NCI-H187 treated with DMSO at 0.1 percent for 48 hours (cell line): Measurements from ENCODE around the gene ACAD8.
A peak's percentile ranks its signal among the peaks of the same experiment; 100 is the strongest.
"Not testable (repeated sequence)": the region's sequence is repeated elsewhere in the genome, so short reads cannot be mapped to it uniquely, and the experiment has no call there.

Experiments
- DNase-seq: peaks from one replicate; lab custom pipeline; 2025; lab: John Stamatoyannopoulos, UW

The ACAD8 gene

GRCh38 chr11:134267461-134267860 lies 14.1 kb downstream of the ACAD8 start:
- no peak for DNase-seq

GRCh38 chr11:134267966-134268365 lies 14.6 kb downstream of the ACAD8 start:
- no peak for DNase-seq

- no peak for DNase-seq
Measured at GRCh38 chr11:134270250-134270714, 16.9 kb downstream of the ACAD8 start.

DNA sequence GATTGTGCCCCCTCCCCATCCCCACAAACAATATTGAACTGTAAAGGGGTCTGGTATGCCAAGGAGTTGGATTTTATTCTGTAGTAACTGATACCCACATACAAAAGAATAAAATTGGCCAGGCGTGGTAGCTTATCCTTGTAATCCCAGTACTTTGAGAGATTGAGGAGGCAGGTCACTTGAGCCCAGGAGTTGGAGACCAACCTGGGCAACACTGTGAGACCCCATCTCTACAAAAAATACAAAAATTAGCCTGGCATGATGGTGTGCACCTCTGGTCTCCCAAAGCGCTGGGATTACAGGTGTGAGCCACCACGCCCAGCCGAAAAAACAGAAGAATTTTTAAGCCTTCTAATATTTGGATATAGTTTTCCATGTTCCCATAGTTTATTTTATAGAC lies 18.6 kb downstream of the ACAD8 start:
- no peak for DNase-seq

- DNase-seq = peak; percentile 71
Measured at GRCh38 chr11:134272381-134273316, 19.3 kb downstream of the ACAD8 start.

GRCh38 chr11:134273317-134273712 lies 19.9 kb downstream of the ACAD8 start:
- no peak for DNase-seq

GRCh38 chr11:134275188-134275533 lies 21.8 kb downstream of the ACAD8 start:
- DNase-seq = no peak

DNA sequence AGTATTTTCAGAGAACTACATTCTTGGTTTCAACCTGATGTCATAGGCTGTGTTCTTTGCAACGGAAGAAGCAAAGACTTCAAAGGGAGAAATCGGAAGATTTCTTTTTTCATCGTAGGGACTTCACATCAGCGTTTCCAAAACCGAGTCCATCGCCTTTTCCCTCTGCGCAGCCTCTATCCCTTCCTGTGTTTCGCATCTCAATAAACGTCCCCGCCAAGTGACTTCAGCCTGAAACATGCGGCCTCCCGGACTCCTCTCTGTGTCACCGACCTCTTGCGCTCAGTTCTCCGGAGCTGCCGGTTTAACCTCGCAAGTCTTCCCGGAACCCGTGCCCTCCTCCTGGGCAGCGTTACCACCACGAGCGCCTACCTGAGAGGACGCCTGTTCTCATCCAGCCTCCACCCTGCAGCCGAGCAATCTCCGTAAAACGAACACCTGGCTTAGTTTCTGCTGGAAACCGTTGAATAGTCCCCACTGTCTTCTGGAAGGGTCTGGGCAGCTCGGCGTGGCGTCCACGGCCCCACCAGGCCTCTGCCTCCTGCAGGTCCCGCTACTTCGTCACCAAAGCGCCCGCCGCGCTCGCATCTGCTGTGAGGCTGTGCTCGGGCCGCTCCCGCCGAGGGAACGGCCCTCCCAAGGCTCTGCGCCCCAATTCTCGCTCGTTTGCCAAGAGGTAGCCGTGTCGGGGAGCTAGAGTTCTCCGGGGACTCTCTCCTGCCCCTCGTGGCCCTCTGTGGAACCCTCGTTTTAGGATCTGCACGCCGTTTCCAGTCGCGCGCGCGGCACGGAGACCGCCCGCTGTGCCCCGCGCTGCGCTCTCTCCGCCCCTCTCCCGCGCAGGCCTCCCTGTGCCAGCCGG lies 22.4 kb downstream of the ACAD8 start, which contains the start of gene GLB1L3:
Gene GLB1L3, plus strand, starts transcription at position 846 of the 862 bp plus-strand sequence. CDS start 362 bp downstream, outside the sequence.
- no peak for DNase-seq

DNA sequence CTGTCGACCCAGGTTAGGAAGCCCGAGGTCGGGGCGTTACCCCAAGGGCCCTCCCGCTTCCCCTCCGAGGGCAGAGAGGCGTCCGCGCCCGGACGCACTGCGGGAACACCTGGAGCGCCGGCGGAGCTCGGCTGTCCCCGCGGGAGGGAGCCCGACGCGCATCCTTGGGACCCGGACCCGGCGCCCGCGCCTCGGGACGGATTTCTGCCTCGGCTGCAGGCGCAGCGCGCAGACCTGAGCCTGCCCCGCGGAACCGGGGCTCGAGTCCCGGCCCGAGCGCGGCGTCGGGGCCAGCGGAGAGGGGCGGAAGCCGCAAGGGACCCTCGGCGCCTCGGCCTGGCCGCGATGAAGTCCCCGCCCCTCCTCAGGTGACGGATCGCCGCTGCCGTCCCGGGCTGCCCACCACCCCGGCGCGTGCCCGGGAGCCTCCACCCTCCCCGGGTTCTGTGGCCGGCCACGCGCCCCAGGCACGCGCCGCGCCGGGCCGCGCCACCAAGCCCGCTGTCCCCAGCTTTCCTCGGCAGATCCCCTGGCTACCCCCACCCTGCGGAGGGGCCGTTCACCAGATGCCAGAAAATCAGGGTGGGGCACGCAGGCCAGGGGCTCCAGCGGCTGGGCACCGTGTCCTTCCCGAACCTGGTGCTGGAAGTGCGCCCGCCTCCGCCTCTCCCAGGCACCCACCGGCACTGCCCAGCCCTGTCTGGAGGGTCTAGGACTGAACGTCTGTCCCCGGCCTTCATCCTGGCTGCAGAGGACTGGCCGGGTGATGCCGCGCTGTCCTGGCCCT lies 23.2 kb downstream of the ACAD8 start:
- DNase-seq = no peak

- no peak for DNase-seq
Measured at GRCh38 chr11:134277183-134278001, 24.0 kb downstream of the ACAD8 start.

GRCh38 chr11:134278356-134278755 lies 25.0 kb downstream of the ACAD8 start:
- no peak for DNase-seq

DNA sequence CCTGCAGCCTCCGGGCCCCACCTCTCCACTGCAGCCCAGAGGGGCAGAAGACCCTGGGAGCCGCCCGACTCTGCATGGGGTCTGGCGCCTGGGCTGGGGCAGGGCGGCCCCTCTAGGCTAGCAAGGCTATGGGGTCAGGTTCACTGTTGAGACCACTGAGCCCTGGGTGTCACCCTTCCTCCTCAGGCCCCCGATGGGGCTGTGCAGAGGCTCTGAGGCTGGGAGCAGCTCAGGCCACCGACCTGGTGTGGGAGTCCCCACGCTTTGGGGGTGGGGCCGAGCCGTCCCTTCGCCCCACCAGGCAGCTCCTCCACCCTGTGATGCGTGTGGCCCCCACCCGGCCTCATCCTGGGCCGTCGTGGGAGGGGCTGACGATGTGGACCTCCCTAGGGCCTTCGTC lies 28.3 kb downstream of the ACAD8 start:
- not testable (repeated sequence) for DNase-seq

- no peak for DNase-seq
Measured at GRCh38 chr11:134282121-134283045, 29.0 kb downstream of the ACAD8 start.

DNA sequence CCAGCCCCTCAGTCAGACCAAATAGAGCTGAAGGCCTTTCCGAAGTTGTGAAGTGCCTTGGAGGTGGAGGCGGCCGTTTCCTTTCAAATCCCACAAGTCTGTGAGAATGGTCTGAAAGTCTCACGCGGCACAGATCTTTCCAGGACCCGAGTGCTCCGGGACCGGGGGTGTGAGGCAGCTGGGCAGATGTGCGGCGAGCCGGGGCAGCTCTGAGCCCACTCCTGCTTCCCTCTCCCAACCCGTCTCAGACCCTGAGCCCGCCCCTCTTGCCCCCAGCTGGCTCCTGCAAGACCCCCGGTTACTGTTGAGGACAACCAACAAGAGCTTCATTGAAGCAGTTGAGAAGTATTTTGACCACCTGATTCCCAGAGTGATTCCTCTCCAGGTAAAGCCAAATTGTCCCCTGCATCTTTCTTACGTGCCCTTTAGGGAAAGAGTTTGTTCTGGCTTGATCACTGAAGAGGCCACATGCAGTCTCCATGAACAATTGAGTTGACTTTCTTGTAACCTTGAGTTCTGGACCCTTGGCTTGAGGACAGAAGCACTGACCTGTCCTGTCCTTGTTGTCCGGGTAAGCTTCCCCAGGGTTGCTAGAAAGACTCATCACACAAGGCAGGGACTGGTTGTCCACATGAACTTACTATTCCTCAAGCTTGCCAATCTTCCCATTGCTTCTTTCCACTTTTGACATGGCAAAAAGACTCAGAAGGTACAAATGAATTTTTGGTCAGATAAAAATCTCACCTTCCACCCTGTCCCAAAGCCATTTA lies 30.3 kb downstream of the ACAD8 start:
- no peak for DNase-seq

GRCh38 chr11:134284349-134284748 lies 31.0 kb downstream of the ACAD8 start:
- DNase-seq = not testable (repeated sequence)

DNA sequence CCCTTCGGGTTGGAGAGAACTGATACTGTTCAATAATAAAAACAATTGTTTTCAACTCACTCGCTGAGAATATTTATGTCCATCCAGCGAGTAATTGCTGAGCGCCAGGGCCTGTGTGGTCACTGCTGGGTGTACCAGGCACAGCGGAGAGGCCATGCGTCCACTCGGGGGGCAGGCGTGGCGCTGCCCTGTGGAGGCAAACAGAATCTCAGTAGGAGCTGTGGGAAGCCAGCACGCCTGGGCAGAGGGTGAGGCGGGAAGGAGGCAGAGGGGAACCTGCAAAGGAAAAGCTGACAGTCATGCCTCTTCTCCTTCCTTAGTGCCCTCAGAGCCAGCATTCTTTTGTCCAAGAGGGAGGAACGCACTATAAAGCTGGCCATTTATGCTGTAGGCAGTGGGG lies 34.2 kb downstream of the ACAD8 start:
- no peak for DNase-seq

DNA sequence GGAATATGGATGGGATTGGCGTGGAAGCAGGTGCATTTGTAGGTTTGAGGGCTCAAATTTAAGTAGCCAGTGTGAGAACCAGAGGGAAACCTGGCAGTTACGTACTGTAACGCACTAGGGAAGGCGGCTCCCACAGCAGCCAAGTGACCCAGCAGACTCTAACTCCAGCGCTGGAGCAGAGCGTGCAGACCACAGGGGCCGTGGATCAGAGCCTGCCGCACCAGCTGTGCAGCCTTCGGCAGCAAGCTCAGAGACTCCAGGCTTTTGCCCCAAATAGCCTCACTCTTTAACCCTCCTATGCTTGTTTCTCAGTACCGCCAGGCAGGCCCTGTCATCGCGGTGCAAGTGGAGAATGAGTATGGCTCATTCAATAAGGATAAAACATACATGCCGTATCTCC lies 35.1 kb downstream of the ACAD8 start:
- no peak for DNase-seq

DNA sequence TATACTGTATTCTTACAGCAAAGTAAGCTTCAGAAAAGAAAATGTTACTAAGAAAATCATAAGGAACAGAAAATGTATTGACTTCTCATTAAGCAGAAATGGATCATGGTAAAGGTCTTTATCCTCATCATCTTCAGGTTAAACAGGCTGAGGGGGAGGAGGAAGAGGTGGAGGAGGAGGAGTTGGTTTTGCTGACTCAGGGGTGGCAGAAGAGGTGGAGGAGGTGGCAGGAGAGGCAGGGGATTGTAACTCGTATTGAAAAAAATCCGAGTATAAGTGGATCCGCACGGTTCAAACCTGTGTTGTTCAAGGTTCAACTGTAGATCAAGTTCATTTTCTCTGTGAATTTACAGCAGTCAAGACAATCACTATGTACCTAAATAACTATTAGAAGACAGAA lies 35.8 kb downstream of the ACAD8 start:
- no peak for DNase-seq

- no peak for DNase-seq
Measured at GRCh38 chr11:134289789-134290188, 36.4 kb downstream of the ACAD8 start.
